Prostate gland (tissue), 2 donors: ENCODE measurements around the gene CCDC188. TPM values are rescaled to one million over a fixed set of nuclear protein-coding genes. Genes with fewer than 3 reads are reported as not detected.

Experiments used
- DNase-seq: peaks from one replicate; pipeline ENCODE4 v3.0.0-alpha.2; 2019; ENCODE audit warnings: low spot score
- H3K27ac ChIP-seq, 2 donors: fragments of 200-600 bp; sonication (generic); 2 replicates each; pipeline ENCODE4 v1.5.1; 2017 to 2019
- H3K27me3 ChIP-seq: fragments of 200-600 bp; sonication (generic); replicated peaks from 2 replicates; pipeline ENCODE4 v1.5.1; 2019; ENCODE audit not compliant: insufficient read depth
- H3K36me3 ChIP-seq, 2 donors: fragments of 200-600 bp; sonication (generic); 1 replicate in 1 of 2; 2 replicates in 1 of 2; pipeline versions ENCODE4 v1.5.1 to v1.8.1; 2017 to 2019
- H3K4me1 ChIP-seq: fragments of 200-600 bp; sonication (generic); replicated peaks from 2 replicates; pipeline ENCODE4 v1.5.1; 2019
- H3K4me3 ChIP-seq, 2 donors: fragments of 200-600 bp; sonication (generic); 2 replicates each; pipeline ENCODE4 v1.5.1; 2017 to 2019
- H3K9me3 ChIP-seq: fragments of 200-600 bp; sonication (generic); 2 replicates; pipeline ENCODE4 v1.5.1; 2017
- CTCF ChIP-seq, 4 experiments: fragments of 200-600 bp in 2 of 4; fragments of 450-650 bp in 2 of 4; sonication (generic) in 2 of 4; IDR thresholded peaks; 1 replicate in 3 of 4; 2 replicates in 1 of 4; pipeline ENCODE4 v1.5.1; 2016 to 2019; ENCODE audit warnings: antibody characterized with exemption in 4 of 4, mild to moderate bottlenecking in 2 of 4, moderate library complexity in 2 of 4
- POLR2A ChIP-seq: fragments of 450-650 bp; IDR thresholded peaks from one replicate; pipeline ENCODE4 v1.6.1; 2016; ENCODE audit warnings: antibody characterized with exemption, mild to moderate bottlenecking
- POLR2AphosphoS5 ChIP-seq: sonication (generic); formaldehyde crosslinking; IDR thresholded peaks from one replicate; pipeline ENCODE4 v1.6.1; 2017; ENCODE audit warnings: antibody characterized with exemption
- WGBS: methylation state at CpG from one replicate; pipeline ENCODE4 v1.1.5; 2018; 5-methylcytosine and 5-hydroxymethylcytosine counted together
- intact Hi-C: fragments of 100-400 bp; cut with DNase I; formaldehyde crosslinking; loops from one replicate; pipeline ENCODE4 v1.14.2; 2022
- total RNA-seq, 2 donors: library from RNA; depleted of rRNA; stranded (reverse); fragments of >200 nt; gene quantifications; one replicate each; pipeline ENCODE4 v1.1.0, GENCODE V29; 2016

Gene CCDC188
- total RNA-seq, 2 donors from 2014 or later: 1.2 TPM; not detected in 1

- no peaks in the 10 kb centered on the region for H3K27me3 ChIP-seq
- H3K4me3 ChIP-seq: no peak overlapping the region
- no peak for DNase-seq
- H3K27ac ChIP-seq: no peak overlapping the region
- H3K9me3 ChIP-seq: no peaks in the 10 kb centered on the region
- intact Hi-C loops: no loop called here
- H3K4me1 ChIP-seq: peaks cover 5% of the 10 kb centered on the region
- H3K36me3 ChIP-seq: no peaks in the 10 kb centered on the region
- WGBS: 83% methylated on average over 19 of the region's 19 CpGs
- TF ChIP-seq POLR2AphosphoS5 (no peak), POLR2A (no peak), CTCF (IDR thresholded peaks at IDR 0.05) (no peak)
Observed at GRCh38 chr22:20196094-20196842, 45.4 kb upstream of the CCDC188 start.

DNA sequence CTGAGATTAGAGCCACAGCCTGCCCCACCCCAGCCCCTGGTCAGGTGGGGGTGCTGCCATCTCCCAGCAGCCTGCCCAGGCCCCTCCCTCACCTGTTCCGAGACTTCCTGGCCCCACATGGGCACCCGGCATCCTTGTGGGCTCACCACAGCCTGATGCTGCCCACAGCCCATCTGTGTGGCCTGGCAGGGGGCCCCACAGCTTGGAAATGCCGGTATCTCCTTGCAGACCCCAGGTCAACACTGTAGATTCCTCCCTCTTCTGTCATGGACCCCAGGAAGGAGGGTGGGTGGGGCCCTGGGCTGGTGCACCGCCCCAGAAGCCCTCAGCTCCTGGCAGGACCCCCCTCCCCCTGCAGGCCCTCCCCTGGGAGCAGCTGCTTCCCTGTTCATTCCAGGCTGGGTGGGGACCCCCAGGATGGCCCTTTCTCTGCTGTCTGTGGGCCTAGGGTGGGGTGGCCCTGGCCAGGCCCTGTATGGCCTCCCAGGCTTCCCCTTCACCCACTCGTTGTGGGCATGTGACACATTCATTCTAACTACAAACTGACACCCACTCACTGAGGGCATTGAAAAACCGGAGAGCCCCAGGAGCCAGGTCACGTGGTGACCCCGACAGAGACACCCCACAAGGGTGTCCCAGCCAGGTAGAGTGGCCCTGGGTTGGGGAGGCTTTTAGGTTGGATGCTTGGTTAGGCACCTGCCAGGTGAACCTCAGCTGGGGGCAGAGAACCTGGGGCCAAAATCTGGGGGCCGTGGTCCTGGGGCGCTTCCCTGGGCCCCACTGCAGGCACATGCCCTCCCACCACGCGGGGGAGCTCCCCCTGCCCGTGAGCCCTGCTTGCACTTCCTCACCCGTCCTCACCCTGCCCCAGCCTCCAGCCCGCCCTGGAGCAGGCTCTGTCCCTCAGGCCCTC lies 44.1 kb upstream of the CCDC188 start:
- H3K4me1 ChIP-seq: peaks cover 5% of the 10 kb centered on the region
- H3K4me3 ChIP-seq: no peak overlapping the region
- intact Hi-C loops: no loop called here
- DNase-seq: no peak
- WGBS: 83% methylated on average over 14 of the region's 15 CpGs
- H3K27me3 ChIP-seq: no peaks in the 10 kb centered on the region
- no peak overlapping the region for H3K27ac ChIP-seq
- no peaks in the 10 kb centered on the region for H3K9me3 ChIP-seq
- no peaks in the 10 kb centered on the region for H3K36me3 ChIP-seq
- TF ChIP-seq POLR2AphosphoS5: no peak
- no peak for TF ChIP-seq CTCF (IDR thresholded peaks at IDR 0.05)
- no peak for TF ChIP-seq POLR2A

GRCh38 chr22:20193761-20194494 lies 43.1 kb upstream of the CCDC188 start:
- 68% methylated on average over 14 of the region's 17 CpGs for WGBS
- Histone ChIP-seq H3K27me3 (no peaks in the 10 kb centered on the region), H3K36me3 (no peaks in the 10 kb centered on the region), H3K4me1 (peaks cover 5% of the 10 kb centered on the region), H3K9me3 (no peaks in the 10 kb centered on the region), H3K4me3 (no peak overlapping the region), H3K27ac (no peak overlapping the region)
- intact Hi-C loops: no loop called here
- no peak for DNase-seq
- TF ChIP-seq POLR2AphosphoS5 (no peak), CTCF (IDR thresholded peaks at IDR 0.05) (no peak), POLR2A (no peak)

DNA sequence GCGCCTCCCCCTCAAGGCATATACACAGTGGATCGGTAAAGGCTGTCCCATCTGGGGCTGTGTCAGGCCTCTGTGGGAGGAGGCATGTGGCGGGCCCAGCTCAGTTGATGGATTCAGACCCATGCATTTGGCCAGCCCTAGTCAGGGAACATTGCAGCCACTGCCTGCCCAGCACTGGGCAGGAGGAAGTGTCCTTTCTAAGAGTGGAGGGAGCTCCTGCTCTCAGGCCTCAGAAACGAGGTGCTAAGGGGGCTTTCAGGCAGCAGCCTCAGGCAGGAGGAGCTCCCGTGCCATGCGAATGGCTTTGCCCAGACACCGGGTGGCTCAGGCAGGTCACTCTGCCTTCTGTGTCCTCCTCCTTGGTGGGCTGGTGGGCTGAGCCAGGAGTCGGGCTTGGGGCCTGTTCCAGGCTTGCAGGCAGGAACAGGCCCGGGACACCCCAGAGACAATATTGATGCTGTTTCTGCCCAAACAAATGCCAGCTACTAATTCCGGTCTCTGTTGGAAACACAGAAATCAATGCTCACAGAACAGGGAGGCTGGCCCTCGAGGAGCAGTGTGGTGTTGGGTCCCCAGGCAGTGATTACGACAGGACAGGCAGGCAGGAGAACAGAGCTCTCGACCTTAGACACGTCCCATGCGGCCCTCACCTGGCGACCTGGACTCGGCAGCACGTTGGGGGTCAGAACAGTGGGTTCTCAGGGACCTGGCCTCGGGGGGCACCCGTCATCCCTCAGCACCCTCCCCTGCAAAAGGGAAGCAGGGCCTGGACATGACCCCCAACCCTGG lies 42.3 kb upstream of the CCDC188 start:
- H3K27ac ChIP-seq: no peak overlapping the region
- 60% methylated on average over 20 of the region's 20 CpGs for WGBS
- DNase-seq: no peak
- TF ChIP-seq POLR2AphosphoS5: no peak
- no peak for TF ChIP-seq POLR2A
- no peak for TF ChIP-seq CTCF (IDR thresholded peaks at IDR 0.05)
- no peaks in the 10 kb centered on the region for H3K27me3 ChIP-seq
- H3K36me3 ChIP-seq: no peaks in the 10 kb centered on the region
- H3K4me1 ChIP-seq: no peaks in the 10 kb centered on the region
- no peaks in the 10 kb centered on the region for H3K9me3 ChIP-seq
- intact Hi-C loops: no loop called here
- H3K4me3 ChIP-seq: no peak overlapping the region
